Hippocampal formation (tissue), 2 donors: ENCODE results near the gene DHX36.

Source experiments
- DNase-seq, 2 donors: peaks; one replicate each; lab custom pipeline; 2025; lab: John Stamatoyannopoulos, UW

DHX36 gene

GRCh38 chr3:154280161-154280560 is 44.1 kb downstream of the DHX36 start:
- DNase-seq = no peak

GRCh38 chr3:154275965-154276364 is 48.3 kb downstream of the DHX36 start:
- no peak for DNase-seq

GRCh38 chr3:154275292-154275691 is 49.0 kb downstream of the DHX36 start:
- DNase-seq = no peak

DNA sequence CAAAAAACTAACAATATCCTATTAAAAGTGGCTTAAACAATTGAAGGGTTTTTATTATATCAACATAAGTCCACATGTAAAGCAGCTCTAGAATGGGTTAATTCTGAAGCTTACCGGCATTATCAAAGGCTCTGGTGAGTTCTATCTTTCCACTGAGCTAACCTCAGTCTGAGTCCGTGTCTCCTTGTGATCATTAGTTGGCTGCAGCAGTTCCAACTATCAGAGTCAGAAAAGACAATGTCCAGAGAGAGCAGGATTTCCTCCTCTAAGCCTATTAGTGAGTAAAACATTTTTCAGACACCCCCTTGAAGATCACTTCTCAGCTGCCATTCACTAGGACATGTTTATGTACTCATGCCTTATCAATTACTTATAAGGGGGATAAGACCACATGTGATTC is 49.9 kb downstream of the DHX36 start:
- no peak for DNase-seq

- DNase-seq = no peak
Measured at GRCh38 chr3:154273381-154273780, 50.9 kb downstream of the DHX36 start.

- no peak for DNase-seq
Measured at GRCh38 chr3:154254527-154254926, 69.8 kb downstream of the DHX36 start.

- peak; percentile 69 to 72 for DNase-seq
Measured at GRCh38 chr3:154252759-154253638, 71.3 kb downstream of the DHX36 start.

GRCh38 chr3:154251610-154252009 is 72.7 kb downstream of the DHX36 start:
- DNase-seq = no peak

DNA sequence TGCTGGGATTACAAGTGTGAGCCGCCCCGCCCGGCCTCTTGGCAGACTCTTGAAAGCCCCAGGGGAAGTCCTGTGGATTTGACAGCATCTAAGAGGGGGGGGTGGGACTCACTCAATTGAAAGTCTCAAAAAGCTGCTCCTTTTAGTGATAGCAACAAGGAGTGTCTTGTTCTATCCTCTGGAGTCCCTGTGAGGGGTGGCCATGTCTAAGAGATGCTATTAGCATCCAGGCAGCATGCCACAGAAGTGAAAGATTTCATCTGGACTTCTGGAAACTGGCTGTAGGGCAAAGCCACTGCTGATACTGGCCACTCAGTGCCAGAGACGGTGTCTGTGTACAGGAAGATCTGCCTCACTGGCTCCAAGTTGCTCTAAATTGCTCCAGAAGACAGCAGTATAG is 74.0 kb downstream of the DHX36 start:
- DNase-seq = no peak

- DNase-seq = peak; percentile 19 to 35
Measured at GRCh38 chr3:154247806-154248415, 76.4 kb downstream of the DHX36 start.

GRCh38 chr3:154244644-154245043 is 79.6 kb downstream of the DHX36 start:
- DNase-seq = no peak

GRCh38 chr3:154243353-154243752 is 80.9 kb downstream of the DHX36 start:
- DNase-seq = no peak

DNA sequence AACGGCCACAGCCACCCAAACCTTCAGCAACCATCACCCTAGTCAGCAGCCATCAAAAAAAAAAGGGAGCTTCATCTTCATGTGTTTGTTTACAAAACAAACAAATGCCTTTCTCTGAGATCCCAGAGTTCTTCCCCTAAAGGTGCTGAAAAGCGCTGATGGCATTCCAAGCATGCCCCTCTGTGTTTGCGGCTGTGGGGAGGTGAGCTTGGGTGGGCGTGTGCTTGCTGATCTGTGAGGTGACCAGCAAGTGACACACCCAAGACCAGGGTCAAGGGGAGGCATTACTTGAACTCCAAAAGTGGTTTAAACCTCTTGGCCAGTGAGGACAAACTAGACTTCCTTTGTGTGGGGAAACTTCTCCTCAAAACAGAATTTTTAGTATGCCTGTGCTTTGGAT is 81.5 kb downstream of the DHX36 start:
- DNase-seq = no peak

DNA sequence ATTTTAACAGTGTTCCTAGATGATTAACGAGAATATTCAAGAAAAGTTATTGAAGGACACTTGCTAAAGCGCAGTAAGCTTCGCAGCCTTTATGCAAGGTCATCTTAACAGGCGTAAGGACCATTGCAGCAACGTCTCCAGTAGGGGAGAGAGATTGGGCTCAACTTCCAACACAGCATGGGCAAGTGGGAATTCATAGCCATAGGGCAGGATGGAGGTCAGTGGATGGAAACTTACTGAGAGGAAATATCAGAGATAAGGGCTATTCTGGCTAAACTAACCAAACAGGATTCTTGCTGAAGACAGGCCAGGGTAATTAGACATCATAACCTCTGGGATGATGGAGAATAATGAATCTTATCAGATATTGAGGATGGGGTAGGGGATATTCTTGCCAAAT is 82.8 kb downstream of the DHX36 start:
- DNase-seq = no peak

- no peak for DNase-seq
Measured at GRCh38 chr3:154240235-154240634, 84.1 kb downstream of the DHX36 start.

GRCh38 chr3:154236331-154236730 is 88.0 kb downstream of the DHX36 start:
- DNase-seq = no peak

DNA sequence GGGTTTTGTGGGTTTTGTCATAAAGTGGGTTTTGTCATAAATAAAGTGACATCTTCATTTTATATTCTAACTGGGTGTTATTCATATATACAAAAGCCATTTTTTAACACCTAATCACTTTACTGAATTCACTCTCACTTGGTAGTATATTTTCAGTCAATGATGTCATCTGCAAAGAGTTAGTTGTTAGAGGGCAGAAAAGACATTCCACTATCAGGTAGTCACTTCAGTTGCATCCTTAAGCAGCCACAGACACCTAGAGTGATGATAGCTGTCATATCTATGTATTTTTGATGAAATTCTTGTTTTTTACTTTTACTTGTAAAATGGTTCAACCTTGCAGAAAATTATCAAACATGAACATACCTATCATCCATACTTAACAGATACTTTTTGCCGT is 89.0 kb downstream of the DHX36 start:
- DNase-seq = no peak

DNA sequence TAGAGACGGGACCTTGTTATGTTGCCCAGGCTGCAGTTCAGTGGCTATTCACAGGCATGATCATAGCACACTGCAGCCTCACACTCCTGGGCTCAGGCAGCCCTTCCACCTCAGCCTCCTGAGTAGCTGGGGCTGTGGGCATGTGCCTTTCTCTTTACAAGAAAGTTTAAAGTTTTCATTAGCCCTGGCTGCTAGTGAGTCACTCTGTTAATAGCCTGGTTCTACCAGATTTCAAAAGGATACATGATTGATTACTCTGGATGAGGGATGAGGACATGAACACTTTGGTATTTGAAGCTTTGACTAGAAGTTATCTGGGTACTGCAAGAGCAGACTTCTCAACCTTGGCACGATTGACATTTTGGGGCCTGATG is 95.1 kb downstream of the DHX36 start:
- no peak for DNase-seq

- no peak for DNase-seq
Measured at GRCh38 chr3:154228561-154229216, 95.6 kb downstream of the DHX36 start.

GRCh38 chr3:154227531-154227930 is 96.8 kb downstream of the DHX36 start:
- no peak for DNase-seq

GRCh38 chr3:154225536-154225935 is 98.8 kb downstream of the DHX36 start:
- DNase-seq = no peak

GRCh38 chr3:154224866-154225265 is 99.4 kb downstream of the DHX36 start:
- no peak for DNase-seq

DNA sequence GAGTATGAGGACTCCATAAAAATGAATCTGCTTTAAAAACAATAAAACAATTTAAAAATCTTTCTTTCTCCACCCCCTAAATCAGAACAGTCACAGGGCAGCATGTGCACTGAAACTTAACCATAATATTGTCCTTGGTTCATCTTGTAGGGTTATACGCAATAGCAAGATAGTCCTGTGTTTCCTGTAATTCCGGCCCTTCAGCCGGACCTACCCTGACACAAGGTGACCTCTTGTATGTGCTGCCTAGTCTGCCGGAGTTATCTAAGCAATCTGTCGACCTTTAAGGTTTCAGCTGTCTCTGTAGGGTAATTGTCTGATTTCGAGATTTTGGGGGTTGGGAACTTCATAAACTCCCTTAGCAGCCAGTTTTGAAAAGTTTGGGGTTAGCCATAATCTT is 99.9 kb downstream of the DHX36 start:
- DNase-seq = no peak
